Smooth muscle cell (in vitro differentiated cells): ENCODE measurements around the gene RFWD3. TPM values are rescaled to one million over a fixed set of nuclear protein-coding genes. Genes with fewer than 3 reads are reported as not detected.

Source experiments
- DNase-seq: peaks from one replicate; lab custom pipeline; 2025; ENCODE audit not compliant: unreplicated experiment; lab: John Stamatoyannopoulos, UW
- H2AFZ ChIP-seq: fragments of 200-600 bp; sonication (generic); 2 replicates; pipeline ENCODE4 v1.6.0; 2016; ENCODE audit warnings: antibody characterized with exemption, low read depth, mild to moderate bottlenecking
- H3F3A ChIP-seq: fragments of 200-600 bp; sonication (generic); 2 replicates; pipeline ENCODE4 v1.6.0; 2017; ENCODE audit warnings: antibody characterized with exemption, low read depth
- H3K27ac ChIP-seq: fragments of 200-600 bp; sonication (generic); 2 replicates; pipeline ENCODE4 v1.5.1; 2016; ENCODE audit warnings: low read depth, mild to moderate bottlenecking
- H3K27me3 ChIP-seq: fragments of 200-600 bp; sonication (generic); 2 replicates; pipeline ENCODE4 v1.6.1; 2016; ENCODE audit warnings: low read depth, mild to moderate bottlenecking
- H3K36me3 ChIP-seq: fragments of 200-600 bp; sonication (generic); 2 replicates; pipeline ENCODE4 v1.5.1; 2016; ENCODE audit warnings: low read depth
- H3K4me1 ChIP-seq: fragments of 200-600 bp; sonication (generic); 2 replicates; pipeline ENCODE4 v1.5.1; 2016; ENCODE audit warnings: low read depth
- H3K4me2 ChIP-seq: fragments of 200-600 bp; sonication (generic); 2 replicates; pipeline ENCODE4 v1.6.0; 2016; ENCODE audit warnings: mild to moderate bottlenecking
- H3K4me3 ChIP-seq: fragments of 200-600 bp; sonication (generic); 2 replicates; pipeline ENCODE4 v1.5.1; 2016; ENCODE audit warnings: mild to moderate bottlenecking
- H3K79me2 ChIP-seq: fragments of 200-600 bp; sonication (generic); 2 replicates; pipeline ENCODE4 v1.6.0; 2016; ENCODE audit warnings: low read depth, mild to moderate bottlenecking
- H3K9ac ChIP-seq: fragments of 200-600 bp; sonication (generic); 2 replicates; pipeline ENCODE4 v1.6.0; 2016; ENCODE audit warnings: low read depth
- H3K9me3 ChIP-seq: fragments of 200-600 bp; sonication (generic); replicated peaks from 2 replicates; pipeline ENCODE4 v1.5.1; 2016; ENCODE audit warnings: low read depth
- H4K20me1 ChIP-seq: fragments of 200-600 bp; sonication (generic); 2 replicates; pipeline ENCODE4 v1.6.0; 2016; ENCODE audit warnings: low read depth
- WGBS: methylation state at CpG from one replicate; pipeline ENCODE4 v1.1.7; 2016; ENCODE audit warnings: low lambda C conversion rate; 5-methylcytosine and 5-hydroxymethylcytosine counted together
- polyA plus RNA-seq: library from polyadenylated mRNA; unstranded; fragments of >200 nt; fragmentation: Nextera tagmentation; extraction: Ambion mirVana; gene quantifications from 2 replicates; pipeline ENCODE4 v1.2.1, GENCODE V29; 2016
- total RNA-seq: library from RNA; depleted of rRNA; stranded (reverse); fragments of >200 nt; gene quantifications from 2 replicates; pipeline ENCODE4 v1.2.3, GENCODE V29; 2014
- TF ChIP-seq, protein P1 (sequence below): fragments of 200-600 bp; sonication (generic); IDR thresholded peaks from 2 replicates; pipeline ENCODE4 v1.5.1; 2017; ENCODE audit warnings: borderline replicate concordance, mild to moderate bottlenecking, antibody characterized with exemption; ENCODE audit not compliant: insufficient read depth, poor library complexity, severe bottlenecking

Gene RFWD3
- total and polyA plus RNA-seq, 2 experiments from 2014 or later = 8.4 to 13.9 TPM

DNA sequence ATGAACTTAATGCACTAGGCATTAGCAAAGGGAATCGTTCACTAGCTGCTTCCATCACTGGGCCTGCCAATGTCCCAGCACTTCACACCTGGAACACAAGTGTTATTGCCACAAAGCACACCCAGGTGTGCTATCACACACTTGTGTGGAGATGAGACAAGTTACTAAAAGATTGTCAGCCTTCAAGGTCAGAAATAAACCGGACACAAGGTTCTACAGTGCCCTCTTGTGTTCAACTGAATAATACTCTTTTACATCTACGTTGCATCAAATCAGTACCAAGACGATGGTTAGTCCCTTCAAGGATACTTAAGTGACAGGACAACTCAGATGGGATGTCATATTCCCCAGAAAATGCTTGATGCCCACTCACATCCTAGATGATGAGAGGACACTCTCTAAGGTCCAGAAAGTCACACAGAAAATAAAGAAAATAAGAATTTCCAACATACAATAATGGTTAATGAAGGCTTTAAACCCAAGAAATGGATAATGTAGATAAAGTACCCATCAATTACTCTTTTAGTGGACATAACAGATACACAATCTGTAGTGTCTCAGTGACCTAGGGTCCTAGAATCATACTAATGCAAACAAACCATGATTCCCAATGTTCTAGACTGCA, 43.4 kb downstream of the RFWD3 start:
- no peaks in the 10 kb centered on the region for H3K79me2 ChIP-seq
- TF ChIP-seq, protein P1, sequence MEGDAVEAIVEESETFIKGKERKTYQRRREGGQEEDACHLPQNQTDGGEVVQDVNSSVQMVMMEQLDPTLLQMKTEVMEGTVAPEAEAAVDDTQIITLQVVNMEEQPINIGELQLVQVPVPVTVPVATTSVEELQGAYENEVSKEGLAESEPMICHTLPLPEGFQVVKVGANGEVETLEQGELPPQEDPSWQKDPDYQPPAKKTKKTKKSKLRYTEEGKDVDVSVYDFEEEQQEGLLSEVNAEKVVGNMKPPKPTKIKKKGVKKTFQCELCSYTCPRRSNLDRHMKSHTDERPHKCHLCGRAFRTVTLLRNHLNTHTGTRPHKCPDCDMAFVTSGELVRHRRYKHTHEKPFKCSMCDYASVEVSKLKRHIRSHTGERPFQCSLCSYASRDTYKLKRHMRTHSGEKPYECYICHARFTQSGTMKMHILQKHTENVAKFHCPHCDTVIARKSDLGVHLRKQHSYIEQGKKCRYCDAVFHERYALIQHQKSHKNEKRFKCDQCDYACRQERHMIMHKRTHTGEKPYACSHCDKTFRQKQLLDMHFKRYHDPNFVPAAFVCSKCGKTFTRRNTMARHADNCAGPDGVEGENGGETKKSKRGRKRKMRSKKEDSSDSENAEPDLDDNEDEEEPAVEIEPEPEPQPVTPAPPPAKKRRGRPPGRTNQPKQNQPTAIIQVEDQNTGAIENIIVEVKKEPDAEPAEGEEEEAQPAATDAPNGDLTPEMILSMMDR = peak; percentile 55
- no peaks in the 10 kb centered on the region for H3K4me1 ChIP-seq
- H3K9ac ChIP-seq = no peak overlapping the region
- H3K4me2 ChIP-seq = no peak overlapping the region
- peaks cover 15% of the 10 kb centered on the region for H4K20me1 ChIP-seq
- no peaks in the 10 kb centered on the region for H3K27me3 ChIP-seq
- no peak overlapping the region for H2AFZ ChIP-seq
- WGBS = 60% methylated on average over 4 of the region's 4 CpGs
- no peaks in the 10 kb centered on the region for H3K9me3 ChIP-seq
- peaks cover 14% of the 10 kb centered on the region for H3K36me3 ChIP-seq
- H3K4me3 ChIP-seq = no peak overlapping the region
- no peaks in the 10 kb centered on the region for H3F3A ChIP-seq
- no peak for DNase-seq
- H3K27ac ChIP-seq = no peak overlapping the region

DNA sequence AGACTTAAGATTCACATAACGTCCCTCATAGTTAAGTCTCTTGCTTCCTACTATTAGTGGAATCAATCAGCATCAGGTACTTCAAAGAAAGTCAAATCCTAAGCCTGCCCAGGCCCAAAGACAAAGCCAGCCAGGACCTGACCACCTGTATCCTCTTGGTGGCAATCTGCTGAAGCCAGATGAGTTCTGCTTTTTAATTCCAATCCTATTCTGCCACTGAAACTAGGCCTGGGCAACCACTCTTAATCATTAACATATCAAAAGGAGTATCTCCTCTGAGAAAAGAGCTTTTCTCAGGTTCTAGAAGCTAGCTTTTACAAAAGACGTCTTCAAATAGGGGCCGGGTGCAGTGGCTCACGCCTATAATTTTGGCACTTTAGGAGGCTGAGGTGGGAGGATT, 44.7 kb downstream of the RFWD3 start:
- Histone ChIP-seq H3K36me3 (peaks cover 14% of the 10 kb centered on the region), H3K27ac (no peak overlapping the region), H3K4me2 (no peak overlapping the region), H3K9me3 (no peaks in the 10 kb centered on the region), H3K4me3 (no peak overlapping the region), H3K9ac (no peak overlapping the region), H3K27me3 (no peaks in the 10 kb centered on the region), H3F3A (no peaks in the 10 kb centered on the region), H4K20me1 (peaks cover 15% of the 10 kb centered on the region), H3K4me1 (no peaks in the 10 kb centered on the region), H2AFZ (no peak overlapping the region), H3K79me2 (no peaks in the 10 kb centered on the region)
- DNase-seq = no peak
- TF ChIP-seq, protein P1 = no peak
- 95% methylated on average over 4 of the region's 4 CpGs for WGBS

DNA sequence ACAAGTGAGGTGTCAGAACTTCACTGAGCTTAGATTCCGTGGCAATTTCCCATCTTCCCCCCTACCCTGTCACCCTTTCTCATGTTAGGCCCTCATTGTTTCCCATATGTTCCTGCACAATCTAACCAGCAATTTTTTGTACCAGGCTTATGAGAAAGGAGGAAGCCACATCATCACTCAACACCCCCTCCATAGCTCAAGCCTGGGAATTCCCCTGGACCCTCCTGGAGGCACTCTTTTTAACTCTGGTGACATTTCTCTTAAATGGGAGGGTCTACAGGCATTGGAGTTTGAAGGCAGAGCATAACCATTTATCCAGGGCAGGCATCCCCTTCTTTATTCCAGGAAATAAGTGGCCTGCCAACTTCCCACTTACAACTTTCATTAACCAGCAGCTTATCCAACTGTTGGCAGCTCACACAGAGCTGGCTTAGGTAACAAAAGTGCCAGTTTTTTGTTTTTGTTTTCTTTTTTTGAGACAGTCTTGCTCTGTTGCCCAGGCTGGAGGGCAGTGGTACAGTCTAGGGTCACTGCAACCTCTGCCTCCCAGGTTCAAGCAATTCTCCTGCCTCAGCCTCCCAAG, 49.4 kb downstream of the RFWD3 start:
- no peak overlapping the region for H2AFZ ChIP-seq
- H3K79me2 ChIP-seq = no peaks in the 10 kb centered on the region
- no peaks in the 10 kb centered on the region for H3K27me3 ChIP-seq
- DNase-seq = no peak
- TF ChIP-seq, protein P1 = no peak
- peaks cover 2% of the 10 kb centered on the region for H4K20me1 ChIP-seq
- peaks cover 4% of the 10 kb centered on the region for H3K36me3 ChIP-seq
- H3K9me3 ChIP-seq = no peaks in the 10 kb centered on the region
- H3F3A ChIP-seq = no peaks in the 10 kb centered on the region
- no peak overlapping the region for H3K9ac ChIP-seq
- 87% methylated on average over 1 of the region's 1 CpG for WGBS
- H3K4me3 ChIP-seq = no peak overlapping the region
- H3K4me1 ChIP-seq = no peaks in the 10 kb centered on the region
- no peak overlapping the region for H3K4me2 ChIP-seq
- no peak overlapping the region for H3K27ac ChIP-seq

DNA sequence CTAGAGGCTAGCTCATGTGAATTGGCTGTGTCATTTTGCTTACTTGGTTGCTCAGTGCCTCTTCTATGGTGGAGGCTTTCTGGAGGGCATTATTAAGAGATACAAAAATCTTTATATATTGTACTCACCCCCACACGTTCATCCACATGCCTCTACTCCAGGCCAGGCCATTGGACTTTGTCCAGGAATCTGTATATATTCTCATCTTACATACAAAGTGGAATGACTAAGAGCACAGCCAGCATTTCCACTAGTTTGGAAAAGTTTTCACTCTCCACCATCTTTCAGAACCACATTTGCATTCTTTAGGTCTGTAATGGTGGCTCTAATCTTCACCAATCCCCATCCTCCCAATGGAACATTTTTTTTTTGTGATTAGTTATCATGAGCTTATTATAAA, 55.0 kb downstream of the RFWD3 start:
- Histone ChIP-seq H3F3A (no peaks in the 10 kb centered on the region), H3K27me3 (no peaks in the 10 kb centered on the region), H3K4me1 (no peaks in the 10 kb centered on the region), H3K9ac (no peak overlapping the region), H2AFZ (no peak overlapping the region), H3K27ac (peak overlapping the region; percentile 33), H3K4me2 (no peak overlapping the region), H3K9me3 (no peaks in the 10 kb centered on the region), H3K79me2 (peaks cover under 1% of the 10 kb centered on the region), H3K4me3 (no peak overlapping the region), H4K20me1 (no peaks in the 10 kb centered on the region), H3K36me3 (no peaks in the 10 kb centered on the region)
- no peak for DNase-seq
- TF ChIP-seq, protein P1 = no peak
- WGBS = 75% methylated on average over 1 of the region's 1 CpG
